SK-N-SH (cell line): ENCODE data around the gene SLC11A1. TPM values are rescaled to one million over a fixed set of nuclear protein-coding genes. Genes with fewer than 3 reads are reported as not detected.

Source experiments
- CTCF ChIA-PET: fragments of 300-600, 350-600 bp; formaldehyde crosslinking; extraction: SDS; loops from one replicate; lab custom pipeline; 2021; lab: Yijun Ruan, JAX
- POLR2A ChIA-PET: fragments of 350-600 bp; sonication (Branson Sonifier 250); formaldehyde crosslinking; extraction: SDS; loops from one replicate; lab custom pipeline; 2020; ENCODE audit warnings: antibody characterized with exemption, inconsistent platforms; lab: Yijun Ruan, JAX
- DNase-seq: peaks from one replicate; pipeline ENCODE4 v3.0.0; 2012
- H2AFZ ChIP-seq: fragments of 200-600 bp; sonication (generic); 2 replicates; pipeline ENCODE4 v1.8.1; 2016; ENCODE audit warnings: antibody characterized with exemption, mild to moderate bottlenecking, low read depth
- H3F3A ChIP-seq: fragments of 200-600 bp; sonication (generic); replicated peaks from 2 replicates; pipeline ENCODE3; 2016; ENCODE audit warnings: antibody characterized with exemption, mild to moderate bottlenecking; ENCODE audit not compliant: insufficient read depth
- H3K27ac ChIP-seq, 2 experiments: fragments of 200-500 bp in 1 of 2; fragments of 200-600 bp in 1 of 2; sonication (Bioruptor generic) in 1 of 2; sonication (generic), shearing (Covaris generic) in 1 of 2; 2 replicates each; pipeline versions ENCODE4 v1.5.1 to v1.6.1; 2014 to 2016; ENCODE audit warnings: low read depth in 2 of 2, inconsistent platforms in 1 of 2, low read length in 1 of 2, mild to moderate bottlenecking in 1 of 2, mixed read lengths in 1 of 2
- H3K27me3 ChIP-seq: fragments of 200-600 bp; sonication (generic), shearing (Covaris generic); 2 replicates; pipeline ENCODE4 v1.6.1; 2016; ENCODE audit warnings: mixed run types; ENCODE audit not compliant: insufficient read depth
- H3K36me3 ChIP-seq, 2 experiments: fragments of 200-500 bp in 1 of 2; fragments of 200-600 bp in 1 of 2; sonication (Bioruptor generic) in 1 of 2; sonication (generic) in 1 of 2; replicated peaks in 1 of 2; 2 replicates each; pipeline versions ENCODE3 to v1.5.1; 2014 to 2016; ENCODE audit warnings: low read length in 1 of 2, mild to moderate bottlenecking in 1 of 2; ENCODE audit not compliant: insufficient read depth in 2 of 2, control insufficient read depth in 1 of 2
- H3K4me1 ChIP-seq, 2 experiments: fragments of 200-500 bp in 1 of 2; fragments of 200-600 bp in 1 of 2; sonication (Bioruptor generic) in 1 of 2; sonication (generic), shearing (Covaris generic) in 1 of 2; 2 replicates each; pipeline versions ENCODE4 v1.5.1 to v1.6.1; 2014 to 2016; ENCODE audit warnings: low read depth in 1 of 2, low read length in 1 of 2, mixed run types in 1 of 2; ENCODE audit not compliant: insufficient read depth in 2 of 2, control insufficient read depth in 1 of 2
- H3K4me2 ChIP-seq: fragments of 200-600 bp; sonication (generic), shearing (Covaris generic); 2 replicates; pipeline ENCODE4 v1.6.1; 2017; ENCODE audit warnings: mixed run types
- H3K4me3 ChIP-seq, 2 experiments: fragments of 200-500 bp in 1 of 2; fragments of 200-600 bp in 1 of 2; sonication (Bioruptor generic) in 1 of 2; sonication (generic), shearing (Covaris generic) in 1 of 2; 2 replicates each; pipeline versions ENCODE4 v1.5.1 to v1.8.1; 2014 to 2016; ENCODE audit warnings: low read depth in 2 of 2, inconsistent platforms in 1 of 2, low read length in 1 of 2, mild to moderate bottlenecking in 1 of 2, mixed read lengths in 1 of 2, moderate library complexity in 1 of 2
- H3K79me2 ChIP-seq: fragments of 200-600 bp; sonication (generic); 2 replicates; pipeline ENCODE4 v1.8.1; 2017; ENCODE audit warnings: mild to moderate bottlenecking; ENCODE audit not compliant: insufficient read depth
- H3K9ac ChIP-seq: fragments of 200-600 bp; sonication (generic); 2 replicates; pipeline ENCODE4 v1.6.1; 2017; ENCODE audit warnings: mixed run types
- H3K9me2 ChIP-seq: fragments of 200-600 bp; sonication (generic); 2 replicates; pipeline ENCODE4 v1.6.1; 2017; ENCODE audit warnings: mixed run types
- H3K9me3 ChIP-seq: fragments of 200-600 bp; sonication (generic); 2 replicates; pipeline ENCODE4 v1.6.1; 2017; ENCODE audit warnings: mixed run types, mild to moderate bottlenecking, moderate library complexity
- H4K20me1 ChIP-seq: fragments of 200-600 bp; sonication (generic); 2 replicates; pipeline ENCODE4 v1.6.1; 2017; ENCODE audit warnings: mild to moderate bottlenecking, mixed run types; ENCODE audit not compliant: insufficient read depth
- FOXJ3 ChIP-seq: sonication (generic); formaldehyde crosslinking; IDR thresholded peaks from 2 replicates; pipeline ENCODE4 v1.5.1; 2020; ENCODE audit warnings: mild to moderate bottlenecking, missing genetic modification reagents
- FOXM1 ChIP-seq: IDR thresholded peaks from 2 replicates; pipeline ENCODE4 v1.4.0; 2012; ENCODE audit warnings: low read depth, mild to moderate bottlenecking
- GABPA ChIP-seq: IDR thresholded peaks from 2 replicates; pipeline ENCODE4 v1.4.0; 2012; ENCODE audit warnings: low read depth, mild to moderate bottlenecking
- JUND ChIP-seq: IDR thresholded peaks from 2 replicates; pipeline ENCODE4 v1.4.0; 2012
- MEF2A ChIP-seq: IDR thresholded peaks from 2 replicates; pipeline ENCODE4 v1.4.0; 2012; ENCODE audit warnings: low read depth, borderline replicate concordance
- MXI1 ChIP-seq: IDR thresholded peaks from 2 replicates; pipeline ENCODE4 v1.6.1; 2012; ENCODE audit warnings: mild to moderate bottlenecking, low read depth, low read length, improper control_type of control experiment
- NFIC ChIP-seq: IDR thresholded peaks from 2 replicates; pipeline ENCODE4 v1.4.0; 2012; ENCODE audit warnings: borderline replicate concordance
- PBX3 ChIP-seq: IDR thresholded peaks from 2 replicates; pipeline ENCODE4; 2012
- RAD21 ChIP-seq: IDR thresholded peaks from 2 replicates; pipeline ENCODE4 v1.6.1; 2012; ENCODE audit warnings: mild to moderate bottlenecking, low read length
- REST ChIP-seq: IDR thresholded peaks from 2 replicates; pipeline ENCODE4 v1.6.1; 2012; ENCODE audit warnings: mild to moderate bottlenecking, low read depth, low read length, moderate library complexity
- SIN3A ChIP-seq: IDR thresholded peaks from 2 replicates; pipeline ENCODE4 v1.6.1; 2012; ENCODE audit warnings: low read depth, mild to moderate bottlenecking, low read length, moderate library complexity, borderline replicate concordance
- SMC3 ChIP-seq: IDR thresholded peaks from 2 replicates; pipeline ENCODE4 v1.6.1; 2012; ENCODE audit warnings: low read depth, low read length, improper control_type of control experiment
- TCF12 ChIP-seq: IDR thresholded peaks from 2 replicates; pipeline ENCODE4 v1.4.0; 2012
- TEAD4 ChIP-seq: IDR thresholded peaks from 2 replicates; pipeline ENCODE4 v1.4.0; 2012; ENCODE audit warnings: mild to moderate bottlenecking, borderline replicate concordance; ENCODE audit not compliant: insufficient read depth
- ZBTB33 ChIP-seq: IDR thresholded peaks from 2 replicates; pipeline ENCODE4 v1.4.0; 2012; ENCODE audit warnings: low read depth, borderline replicate concordance
- WGBS: methylation state at CpG from one replicate; pipeline ENCODE4 v1.1.6; 2017; ENCODE audit warnings: low lambda C conversion rate; 5-methylcytosine and 5-hydroxymethylcytosine counted together
- polyA plus RNA-seq, 3 experiments: library from polyadenylated mRNA; depleted of rRNA; stranded (reverse); fragments of >200 nt; gene quantifications; 2 replicates each; pipeline ENCODE4 v1.2.3, GENCODE V29; 2012
- TF ChIP-seq, protein P1 (sequence below): IDR thresholded peaks from 2 replicates; pipeline ENCODE4 v1.4.0; 2012; ENCODE audit warnings: low read depth
- TF ChIP-seq, protein P2 (sequence below): fragments of 150-350 bp; IDR thresholded peaks from 2 replicates; pipeline ENCODE4 v1.6.1; 2017; ENCODE audit warnings: antibody characterized with exemption, low read length, low read depth, borderline replicate concordance

Gene SLC11A1
- polyA plus RNA-seq, 1 of the 3 experiments (the other 2 are of a cell fraction): 0.26 TPM

DNA sequence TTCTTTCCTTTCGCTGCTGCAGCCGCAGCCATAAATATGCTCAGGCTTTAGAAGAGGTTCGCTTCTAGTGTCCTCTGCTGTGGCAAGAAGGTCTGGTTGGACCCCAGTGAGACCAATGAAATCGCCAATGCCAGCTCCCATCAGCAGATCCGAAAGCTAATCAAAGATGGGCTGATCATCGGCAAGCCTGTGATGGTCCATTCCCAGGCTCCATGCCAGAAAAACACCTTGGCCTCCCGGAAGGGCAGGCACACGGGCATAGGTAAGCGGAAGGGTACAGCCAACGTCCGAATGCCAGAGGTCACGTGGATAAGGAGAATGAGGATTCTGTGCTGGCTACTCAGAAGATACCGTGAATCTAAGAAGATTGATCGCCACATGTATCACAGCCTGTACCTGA, 28.0 kb upstream of the SLC11A1 start (continued):
- no peak for TF ChIP-seq FOXJ3 (CRISPR knock-in tag)

GRCh38 chr2:218354850-218355443, 27.1 kb upstream of the SLC11A1 start:
- Histone ChIP-seq H3K36me3 (no peaks in the 10 kb centered on the region), H3K27ac (no peak overlapping the region), H3K79me2 (no peaks in the 10 kb centered on the region), H3K9me3 (no peaks in the 10 kb centered on the region), H3K4me1 (peaks cover 0 to 4% of the 10 kb centered on the region in 2 experiments; a peak in 1 of 4 replicates), H3K4me2 (no peak overlapping the region), H3K27me3 (no peaks in the 10 kb centered on the region), H3K4me3 (no peak overlapping the region), H3K9me2 (no peaks in the 10 kb centered on the region), H3F3A (no peaks in the 10 kb centered on the region), H4K20me1 (no peaks in the 10 kb centered on the region), H3K9ac (no peak overlapping the region), H2AFZ (no peak overlapping the region)
- TF ChIP-seq MXI1 (no peak), SMC3 (no peak), MEF2A (no peak), NFIC (no peak), TCF12 (no peak), TEAD4 (no peak), ZBTB33 (no peak), GABPA (no peak), FOXM1 (no peak), RAD21 (no peak), PBX3 (no peak), SIN3A (no peak), REST (no peak), JUND (no peak)
- TF ChIP-seq, protein P1, sequence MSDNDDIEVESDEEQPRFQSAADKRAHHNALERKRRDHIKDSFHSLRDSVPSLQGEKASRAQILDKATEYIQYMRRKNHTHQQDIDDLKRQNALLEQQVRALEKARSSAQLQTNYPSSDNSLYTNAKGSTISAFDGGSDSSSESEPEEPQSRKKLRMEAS: no peak
- TF ChIP-seq, protein P2, sequence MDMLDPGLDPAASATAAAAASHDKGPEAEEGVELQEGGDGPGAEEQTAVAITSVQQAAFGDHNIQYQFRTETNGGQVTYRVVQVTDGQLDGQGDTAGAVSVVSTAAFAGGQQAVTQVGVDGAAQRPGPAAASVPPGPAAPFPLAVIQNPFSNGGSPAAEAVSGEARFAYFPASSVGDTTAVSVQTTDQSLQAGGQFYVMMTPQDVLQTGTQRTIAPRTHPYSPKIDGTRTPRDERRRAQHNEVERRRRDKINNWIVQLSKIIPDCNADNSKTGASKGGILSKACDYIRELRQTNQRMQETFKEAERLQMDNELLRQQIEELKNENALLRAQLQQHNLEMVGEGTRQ: no peak
- POLR2A ChIA-PET: no interaction called here
- no peak for DNase-seq
- CTCF ChIA-PET: interaction anchor here (1.6 to 7.4 kb wide), 4 partner anchors 53 to 169 kb away, joined by 3 to 52 read pairs (median 20); partner anchors contain the start of genes AAMP and PNKD
- 86% methylated on average over 20 of the region's 20 CpGs for whole genome bisulfite sequencing
